GM19238 (cell line): ENCODE data around the gene NBEA.
"Not testable (repeated sequence)": the region's sequence is repeated elsewhere in the genome, so short reads cannot be mapped to it uniquely, and the experiment has no call there.

Experiments
- DNase-seq: peaks from one replicate; pipeline ENCODE4 v3.0.0; 2011; ENCODE audit warnings: low spot score; ENCODE audit not compliant: insufficient read length

NBEA gene

GRCh38 chr13:34941835-34942731 is at the start of gene NBEA:
Gene NBEA, plus strand, starts transcription at chr13:34942270. Its CDS starts 551 bp downstream, at chr13:34942821.
- peak; percentile 59 for DNase-seq

GRCh38 chr13:34894756-34895155 is 47.3 kb upstream of the NBEA start:
- DNase-seq, result no peak

GRCh38 chr13:34897220-34897619 is 44.9 kb upstream of the NBEA start:
- DNase-seq, result no peak

DNA sequence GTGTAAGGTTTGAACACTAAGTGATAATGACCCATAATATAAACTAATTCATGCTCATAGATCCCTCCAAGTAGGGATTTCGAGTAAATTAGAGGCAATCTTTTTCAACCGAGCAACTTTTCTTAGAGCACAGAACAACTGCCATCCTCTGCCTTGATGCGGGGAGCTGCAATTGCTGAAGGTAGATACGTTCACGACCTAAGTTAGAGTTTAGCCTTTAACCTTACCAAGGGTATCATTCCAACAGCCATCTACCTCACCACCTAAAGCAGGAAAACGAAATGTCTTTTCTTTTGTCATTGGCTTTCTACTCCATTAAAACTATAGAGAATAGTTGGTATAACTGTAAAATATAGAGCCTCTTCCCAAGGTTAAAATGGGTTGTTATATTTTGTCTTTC is 42.2 kb upstream of the NBEA start:
- no peak for DNase-seq

DNA sequence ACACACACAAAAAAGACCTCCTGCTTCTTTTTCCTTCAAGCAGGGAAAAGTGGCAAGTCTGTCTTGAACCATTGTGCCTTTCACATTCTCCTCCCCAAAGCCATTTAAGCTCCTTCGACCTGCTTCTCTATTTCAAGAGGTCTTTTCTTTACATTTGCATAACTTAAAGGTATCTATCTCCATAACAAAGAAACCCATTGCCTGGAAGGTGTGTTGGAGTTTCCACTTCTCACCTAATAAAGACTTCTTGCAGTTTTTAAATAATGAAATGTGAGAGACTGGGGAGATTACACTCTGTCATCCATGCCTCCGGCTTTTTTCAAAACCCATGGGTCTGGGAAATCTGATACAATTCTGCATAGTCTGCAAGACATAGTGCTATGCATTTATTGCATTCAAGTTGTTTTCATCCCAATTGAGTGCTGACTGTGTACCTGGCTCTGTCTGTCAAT is 41.8 kb upstream of the NBEA start:
- DNase-seq, result no peak

GRCh38 chr13:34901572-34901971 is 40.5 kb upstream of the NBEA start:
- no peak for DNase-seq

GRCh38 chr13:34911159-34911558 is 30.9 kb upstream of the NBEA start:
- no peak for DNase-seq

- no peak for DNase-seq
Observed at GRCh38 chr13:34913040-34913439, 29.0 kb upstream of the NBEA start.

DNA sequence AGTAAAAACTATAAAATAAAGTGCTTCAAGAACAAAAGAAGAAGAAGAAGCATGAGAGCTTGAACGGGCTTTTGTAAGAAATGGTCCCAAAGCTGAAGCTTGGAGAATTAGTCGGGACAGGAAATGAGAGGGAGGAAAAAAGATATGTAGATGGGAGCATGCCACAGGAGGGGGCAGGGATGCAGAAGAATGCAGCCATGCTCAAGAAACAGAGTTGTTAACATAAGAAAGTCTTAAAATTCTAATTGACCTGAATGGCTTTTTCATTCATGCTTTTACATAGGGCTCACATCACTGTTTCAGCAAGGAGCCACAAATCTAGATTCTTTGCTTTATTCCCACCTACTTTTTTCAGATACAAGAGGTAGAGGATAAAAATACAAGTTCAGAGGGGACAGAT is 27.7 kb upstream of the NBEA start:
- DNase-seq, result no peak

DNA sequence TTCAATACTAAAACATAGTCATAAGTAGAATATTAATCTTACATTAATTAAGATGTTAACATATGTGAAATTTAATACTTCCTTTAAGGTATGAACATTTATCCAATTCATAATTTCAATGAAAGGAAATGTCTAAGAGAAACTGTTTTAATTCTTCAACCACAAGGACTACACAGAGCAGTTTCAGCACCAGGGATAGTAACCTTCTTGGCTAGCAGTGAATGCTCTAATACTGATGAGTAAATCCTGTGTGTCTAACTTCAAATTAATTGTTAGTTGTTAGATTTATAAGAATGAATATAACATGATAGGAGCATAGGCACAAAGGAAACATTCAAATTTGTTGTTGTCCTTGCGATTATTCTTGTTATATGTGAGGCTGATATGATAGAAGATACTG is 15.6 kb upstream of the NBEA start:
- DNase-seq, result no peak

GRCh38 chr13:34928676-34929075 is 13.4 kb upstream of the NBEA start:
- DNase-seq, result not testable (repeated sequence)

DNA sequence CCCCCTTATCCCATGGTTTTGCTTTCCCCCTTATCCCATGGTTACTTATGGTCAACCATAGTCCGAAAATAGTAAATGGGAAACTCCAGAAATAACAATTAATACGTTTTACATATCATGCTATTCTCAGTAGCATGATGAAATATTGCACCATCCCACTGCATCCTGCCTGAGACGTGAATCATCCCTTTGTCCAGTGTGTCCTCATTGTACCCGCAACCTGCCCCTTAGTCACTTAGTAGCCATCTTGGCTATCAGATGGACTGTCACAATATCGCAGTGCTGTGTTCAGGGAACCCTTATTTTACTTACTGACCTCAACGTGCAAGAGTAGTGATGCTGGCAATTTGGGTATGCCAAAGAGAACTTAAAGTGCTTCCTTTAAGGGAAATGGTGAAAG is 10.5 kb upstream of the NBEA start:
- DNase-seq, result no peak

DNA sequence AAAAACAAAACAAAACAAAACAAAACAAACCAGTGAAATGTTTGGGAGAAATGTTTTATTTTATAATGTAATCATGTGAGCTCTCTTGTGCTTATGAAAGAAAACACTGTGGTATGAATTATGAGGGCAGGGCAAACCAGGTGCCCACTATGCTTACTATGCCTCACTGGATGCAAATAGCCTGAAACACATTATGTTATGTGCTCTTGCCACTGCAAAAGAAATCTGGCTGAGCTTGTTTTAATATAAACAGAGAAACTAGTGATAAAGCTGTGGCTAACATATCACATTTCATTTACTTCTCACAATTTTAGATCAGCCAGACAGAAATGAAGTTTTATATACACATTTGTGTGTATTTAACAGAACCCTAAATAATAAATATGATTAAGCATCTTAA is 8.7 kb upstream of the NBEA start:
- DNase-seq, result no peak

DNA sequence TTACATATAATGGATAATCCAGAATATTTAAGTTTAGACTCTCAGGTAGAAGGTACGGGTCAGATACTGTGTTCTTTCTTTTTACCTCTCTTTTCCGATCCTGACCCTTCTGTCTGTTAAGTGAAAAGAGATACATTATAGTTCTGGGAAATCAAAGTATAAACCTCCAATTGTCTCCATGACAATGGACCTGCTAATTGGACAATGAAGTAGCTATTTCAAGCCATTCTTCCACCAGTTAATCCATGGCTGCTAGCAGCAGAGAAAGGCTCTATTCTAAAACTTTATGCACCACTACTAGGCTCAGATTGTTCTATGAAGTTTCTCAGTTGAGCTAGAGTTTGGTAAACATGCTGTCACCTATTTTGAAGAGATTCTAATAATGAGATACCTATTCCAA is 8.3 kb upstream of the NBEA start:
- no peak for DNase-seq

- DNase-seq, result no peak
Observed at GRCh38 chr13:34935841-34936240, 6.2 kb upstream of the NBEA start.

- DNase-seq, result no peak
Observed at GRCh38 chr13:34939771-34940170, 2.3 kb upstream of the NBEA start.

DNA sequence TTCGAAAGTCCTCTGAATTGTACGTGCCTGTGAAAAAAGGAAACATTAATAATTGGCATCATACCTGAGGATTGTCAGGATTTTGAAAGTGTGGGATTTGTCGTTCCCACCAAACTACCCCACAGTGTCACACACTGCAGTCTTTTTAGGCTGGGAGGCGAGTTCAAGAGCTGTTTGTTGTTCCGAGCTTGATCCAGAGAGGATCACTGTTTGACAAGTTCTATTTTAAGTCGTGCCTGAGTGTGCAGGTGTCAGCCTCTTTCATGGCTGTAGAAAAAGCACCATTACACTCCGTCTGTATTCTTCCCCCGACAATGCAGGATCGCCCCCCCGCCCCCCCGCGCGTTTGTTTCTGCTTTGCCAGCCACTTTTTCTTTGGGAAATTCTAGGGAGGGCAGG is 635 bp upstream of the NBEA start:
- no peak for DNase-seq

DNA sequence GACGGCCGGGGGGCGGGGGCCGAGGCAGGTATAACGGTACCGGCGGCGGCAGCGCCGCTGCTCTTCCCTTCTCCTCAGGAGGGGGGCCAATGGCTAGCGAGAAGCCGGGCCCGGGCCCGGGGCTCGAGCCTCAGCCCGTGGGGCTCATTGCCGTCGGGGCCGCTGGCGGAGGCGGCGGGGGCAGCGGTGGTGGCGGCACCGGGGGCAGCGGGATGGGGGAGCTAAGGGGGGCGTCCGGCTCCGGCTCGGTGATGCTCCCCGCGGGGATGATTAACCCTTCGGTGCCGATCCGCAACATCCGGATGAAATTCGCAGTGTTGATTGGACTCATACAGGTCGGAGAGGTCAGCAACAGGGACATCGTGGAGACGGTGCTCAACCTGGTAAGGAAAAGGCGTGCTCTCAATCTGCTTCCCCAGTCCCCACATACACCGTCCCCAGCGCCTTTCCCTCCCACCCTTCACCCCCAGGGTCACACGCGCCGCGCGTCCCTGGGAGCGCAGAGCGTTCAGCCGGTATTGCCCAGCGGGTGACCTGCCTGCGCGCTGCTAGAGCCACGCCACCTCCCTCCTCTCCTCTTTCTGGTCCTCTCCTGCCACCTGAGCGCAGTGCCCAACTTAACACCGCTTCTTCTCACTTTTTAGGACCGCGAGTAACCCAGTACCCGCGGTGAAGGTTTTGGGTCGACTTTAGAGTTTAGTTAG is 814 bp downstream of the NBEA start:
- DNase-seq, result no peak

DNA sequence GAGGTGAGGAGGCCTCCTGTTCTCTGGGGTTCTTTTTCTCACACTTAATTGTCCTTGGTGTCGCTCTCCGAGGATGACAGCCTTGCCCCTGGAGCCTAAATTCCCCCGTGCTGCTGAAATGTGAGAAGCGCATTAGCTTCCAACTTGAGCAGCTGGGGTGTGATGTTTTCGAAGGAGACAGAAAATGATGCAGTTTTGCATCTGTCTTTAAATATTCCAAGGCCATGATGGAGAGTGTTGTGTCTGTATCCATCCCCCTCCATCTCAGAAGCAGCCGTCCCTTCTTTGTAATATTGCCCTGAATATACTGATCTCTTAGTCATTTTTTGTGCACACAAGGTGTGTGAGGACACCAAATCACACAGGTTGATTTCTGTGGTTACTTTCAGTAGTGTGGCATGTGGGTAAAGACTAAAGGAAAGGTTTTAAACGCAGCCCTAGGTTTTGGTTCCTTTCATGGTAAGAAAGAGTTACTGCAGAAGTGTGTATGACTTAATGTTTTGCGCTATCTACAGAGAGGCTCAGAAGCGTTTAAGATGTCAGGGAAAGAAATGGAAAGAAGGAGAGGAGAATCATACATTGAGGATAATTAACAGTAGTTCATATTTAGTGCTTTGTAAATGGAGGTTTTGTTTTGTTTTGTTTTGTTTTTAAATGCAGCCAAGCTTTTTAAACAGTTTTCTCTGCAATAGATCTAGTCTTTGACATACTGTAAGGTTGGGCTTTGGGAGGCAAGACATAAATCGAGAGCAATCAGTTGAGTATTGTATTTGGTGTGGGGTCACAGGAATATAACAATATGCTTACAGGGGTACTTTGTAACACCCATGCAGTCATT is 1.6 kb downstream of the NBEA start:
- DNase-seq, result no peak

GRCh38 chr13:34944274-34944634 is 2.2 kb downstream of the NBEA start:
- no peak for DNase-seq

DNA sequence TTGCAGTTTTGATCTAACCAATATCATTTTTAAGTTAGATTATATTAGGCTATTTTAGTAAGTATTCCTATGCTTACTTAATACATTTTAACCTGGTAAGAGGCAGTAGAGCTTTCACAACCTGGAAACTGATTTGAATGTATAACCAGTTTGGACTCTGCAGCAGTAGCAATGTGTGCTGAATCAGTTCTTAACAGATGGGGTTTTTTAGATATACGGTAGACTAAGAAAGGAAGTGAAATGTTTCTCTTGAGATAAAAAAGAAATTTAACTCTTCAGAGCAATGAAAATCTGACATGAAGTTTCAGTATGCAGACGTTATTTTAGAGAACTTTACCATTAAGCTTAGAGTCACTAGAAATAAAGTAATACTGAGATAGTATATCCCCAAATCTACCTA is 2.7 kb downstream of the NBEA start:
- DNase-seq, result no peak

DNA sequence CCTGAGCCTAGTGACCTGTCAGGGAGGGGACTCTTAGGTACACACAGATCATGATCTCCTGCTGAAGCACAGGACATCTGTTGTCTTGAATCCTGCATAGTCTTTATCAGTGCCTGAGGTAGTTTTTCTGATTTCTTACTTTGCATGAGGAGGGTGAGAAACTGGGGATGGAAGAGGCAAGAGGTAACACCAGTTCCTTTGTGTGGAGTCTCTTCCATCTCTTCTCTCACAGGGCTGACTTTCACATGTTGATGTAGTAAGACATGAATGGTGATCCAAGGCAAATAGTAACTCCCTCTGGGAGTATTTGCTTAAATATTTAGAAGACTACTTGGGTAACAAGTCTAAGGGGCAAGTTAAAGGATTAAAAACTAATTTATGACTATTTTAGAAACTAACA is 9.5 kb downstream of the NBEA start:
- no peak for DNase-seq
